GOT3 (cell line): Measurements from ENCODE around the gene ANAPC10.
"Not testable (repeated sequence)": the region's sequence is repeated elsewhere in the genome, so short reads cannot be mapped to it uniquely, and the experiment has no call there.

Experiments
- DNase-seq: peaks from one replicate; lab custom pipeline; 2025; ENCODE audit warnings: mixed read lengths; lab: John Stamatoyannopoulos, UW

The ANAPC10 gene

DNA sequence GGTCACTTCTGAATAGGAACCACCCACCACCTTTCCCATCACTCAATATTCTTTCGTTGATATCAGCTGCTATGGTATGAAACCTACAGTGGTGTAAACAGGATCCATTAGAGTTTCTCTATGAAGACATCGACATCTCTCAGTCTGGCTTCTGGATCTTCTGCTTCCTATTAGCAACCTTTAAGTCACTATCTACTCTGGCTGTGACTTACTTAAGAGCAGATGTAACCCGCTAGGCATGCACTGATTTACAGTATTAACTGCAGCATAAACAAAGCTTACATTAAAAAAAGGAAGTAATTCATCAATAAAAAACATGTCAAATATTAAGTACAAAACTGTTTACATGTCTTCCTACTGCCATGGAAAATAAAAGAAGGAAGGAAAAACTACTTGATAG lies 96.4 kb downstream of the ANAPC10 start:
- no peak for DNase-seq

GRCh38 chr4:145000656-145001055 lies 97.3 kb downstream of the ANAPC10 start:
- not testable (repeated sequence) for DNase-seq

- no peak for DNase-seq
These were observed 108.7 kb downstream of the ANAPC10 start for GRCh38 chr4:144989306-144989705.

- DNase-seq = no peak
These were observed 112.5 kb downstream of the ANAPC10 start for GRCh38 chr4:144985531-144985930.

GRCh38 chr4:144985014-144985413 lies 113.0 kb downstream of the ANAPC10 start:
- DNase-seq = no peak

DNA sequence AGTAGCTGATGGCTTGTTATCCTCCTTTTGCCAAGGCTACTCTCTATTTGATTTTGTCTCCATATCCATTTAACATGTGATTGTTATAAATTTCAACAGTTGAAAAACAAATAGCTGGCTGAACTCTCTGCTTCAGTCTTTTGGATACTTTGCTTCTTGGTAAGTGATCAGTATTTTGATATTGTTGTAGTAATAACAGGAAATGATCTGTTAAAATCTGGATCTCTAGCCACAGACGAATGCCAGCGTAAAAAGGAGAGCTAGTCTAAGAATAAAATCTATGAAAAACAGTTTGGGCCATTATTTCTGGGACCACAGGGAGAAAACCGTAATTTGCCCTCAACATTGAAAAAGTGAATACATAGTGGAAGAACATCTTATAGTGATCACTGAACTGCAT lies 113.8 kb downstream of the ANAPC10 start:
- DNase-seq = no peak

DNA sequence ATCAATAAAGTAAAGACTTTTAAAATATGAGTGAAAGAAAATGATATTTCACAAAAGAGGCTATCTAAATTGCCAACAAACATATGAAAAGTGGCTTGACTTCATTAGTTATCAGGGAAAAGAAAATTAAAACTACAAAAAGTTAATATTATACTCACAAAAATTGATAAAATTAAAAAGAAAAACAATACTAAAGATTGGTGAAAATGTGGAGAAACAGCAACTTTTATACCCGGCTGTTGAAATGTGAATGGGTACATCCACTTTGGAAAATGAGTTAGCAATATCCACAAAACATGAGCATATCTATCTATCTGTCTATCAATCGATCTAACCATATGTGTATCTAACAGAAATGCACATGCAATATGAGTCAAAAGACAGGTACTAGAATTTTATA lies 122.3 kb downstream of the ANAPC10 start:
- no peak for DNase-seq

DNA sequence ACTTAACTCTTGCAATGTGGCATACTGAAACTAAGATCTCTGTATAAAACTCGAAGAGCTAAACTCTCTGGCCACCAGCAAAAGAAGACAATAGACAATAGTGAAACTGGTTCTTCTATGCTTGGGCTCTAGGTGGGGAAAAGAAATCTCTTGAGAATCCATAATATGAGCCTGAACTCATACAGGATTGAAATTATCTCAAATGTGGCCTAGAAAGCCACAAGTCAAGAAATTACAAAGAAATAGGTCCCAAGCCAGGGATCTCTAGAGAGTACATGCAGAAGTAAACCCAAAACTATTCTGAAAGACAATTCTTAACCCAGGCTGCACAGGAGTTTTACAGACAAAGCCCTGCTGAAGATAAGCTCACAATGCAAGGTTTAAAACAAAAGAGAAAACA lies 127.4 kb downstream of the ANAPC10 start:
- no peak for DNase-seq

DNA sequence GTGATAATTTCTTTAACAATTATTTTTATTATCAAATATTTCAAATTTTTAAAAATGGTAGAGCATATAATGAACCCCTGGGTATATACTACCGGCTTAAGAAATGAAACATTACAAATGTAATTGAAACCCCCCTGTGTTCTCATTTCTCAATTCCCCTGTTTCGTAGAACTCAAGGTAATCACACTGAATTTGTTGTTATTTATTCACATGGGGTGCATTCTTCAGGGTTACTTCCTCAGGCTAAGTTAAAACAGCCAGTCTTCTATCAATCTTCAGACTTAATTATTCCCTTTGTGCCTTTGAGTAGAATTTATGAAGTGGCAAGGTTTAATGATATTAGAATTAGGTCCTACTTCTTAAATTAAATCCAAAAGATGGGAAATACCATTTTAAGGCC lies 128.2 kb downstream of the ANAPC10 start:
- DNase-seq = no peak

GRCh38 chr4:144968606-144969005 lies 129.4 kb downstream of the ANAPC10 start:
- DNase-seq = no peak

- DNase-seq = no peak
These were observed 130.8 kb downstream of the ANAPC10 start for GRCh38 chr4:144967161-144967560.

- no peak for DNase-seq
These were observed 135.7 kb downstream of the ANAPC10 start for GRCh38 chr4:144962300-144962699.

DNA sequence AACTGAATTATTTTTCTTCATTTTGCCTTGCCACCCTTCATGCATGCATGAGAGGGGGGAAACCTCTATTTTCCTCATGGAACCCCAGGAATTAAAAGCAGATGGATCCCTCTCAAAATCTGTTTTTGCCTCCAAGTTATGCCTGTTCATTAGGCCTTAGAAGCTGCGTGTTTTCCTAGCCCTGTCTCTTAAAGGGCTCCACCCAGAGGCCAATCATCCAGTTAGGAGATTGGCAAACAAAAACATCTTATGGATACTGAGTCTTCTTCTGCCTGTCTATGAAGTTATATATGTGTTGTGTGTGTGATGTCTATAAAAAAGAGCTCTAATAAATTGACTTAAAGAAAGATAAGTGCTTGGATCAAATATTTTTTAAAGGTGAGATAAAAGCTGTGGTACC lies 142.9 kb downstream of the ANAPC10 start:
- no peak for DNase-seq

GRCh38 chr4:144954230-144954629 lies 143.8 kb downstream of the ANAPC10 start:
- no peak for DNase-seq

- no peak for DNase-seq
These were observed 149.6 kb downstream of the ANAPC10 start for GRCh38 chr4:144948421-144948820.

DNA sequence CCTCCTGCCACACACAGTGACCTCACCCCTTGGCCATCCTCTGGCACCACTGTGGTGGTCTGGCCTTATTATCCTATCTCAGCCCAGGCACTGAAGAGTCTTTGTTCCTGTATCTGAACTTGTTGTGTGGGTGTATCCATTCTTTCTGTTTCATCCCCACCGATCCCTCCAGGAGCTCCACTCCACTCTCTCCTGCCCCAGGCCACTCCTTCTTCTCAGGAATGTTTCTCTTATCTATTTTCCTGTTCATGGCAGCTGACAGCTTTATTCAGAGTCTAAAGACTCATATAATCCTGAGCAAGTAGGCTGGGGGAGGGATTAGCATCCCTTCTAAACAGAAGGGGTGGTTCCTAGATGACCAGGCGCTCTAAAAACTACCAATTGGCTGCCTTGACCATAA lies 150.0 kb downstream of the ANAPC10 start:
- DNase-seq = no peak
